HepG2 (cell line): Measurements from ENCODE around the gene TAPBP. TPM values are rescaled to one million over a fixed set of nuclear protein-coding genes. Genes with fewer than 3 reads are reported as not detected.

Source experiments
- ATAD3A ChIP-seq: sonication (generic); formaldehyde crosslinking; IDR thresholded peaks from 2 replicates; pipeline ENCODE4 v1.4.0; 2020; ENCODE audit warnings: missing genetic modification reagents
- BCLAF1 ChIP-seq: fragments of 450-650 bp; IDR thresholded peaks from 2 replicates; pipeline ENCODE4 v1.6.1; 2017; ENCODE audit warnings: mild to moderate bottlenecking
- HNRNPK ChIP-seq: fragments of 200-400 bp; formaldehyde crosslinking; IDR thresholded peaks from 2 replicates; pipeline ENCODE4 v1.6.1; 2018; ENCODE audit warnings: low read length, low read depth, moderate library complexity, mild to moderate bottlenecking; ENCODE audit not compliant: poor library complexity, severe bottlenecking
- HNRNPL ChIP-seq: fragments of 200-400 bp; formaldehyde crosslinking; IDR thresholded peaks from 2 replicates; pipeline ENCODE4 v1.6.1; 2017; ENCODE audit warnings: mild to moderate bottlenecking, low read depth, low read length
- MAX ChIP-seq: IDR thresholded peaks from 2 replicates; pipeline ENCODE4 v1.6.1; 2012; ENCODE audit warnings: inconsistent platforms
- PCBP2 ChIP-seq: fragments of 200-400 bp; formaldehyde crosslinking; optimal IDR thresholded peaks from 2 replicates; pipeline ENCODE3; 2018; ENCODE audit warnings: low read length, low read depth; ENCODE audit not compliant: poor library complexity, severe bottlenecking
- POLR2A ChIP-seq, 2 experiments: IDR thresholded peaks; 2 replicates each; pipeline ENCODE4 v1.6.1; 2011; ENCODE audit warnings: low read depth in 2 of 2, low read length in 2 of 2, mild to moderate bottlenecking in 1 of 2, moderate library complexity in 1 of 2; ENCODE audit not compliant: insufficient read depth in 1 of 2
- SIN3A ChIP-seq: IDR thresholded peaks from 2 replicates; pipeline ENCODE4 v1.6.1; 2011; ENCODE audit warnings: low read depth, mild to moderate bottlenecking, control low read depth, low read length, borderline replicate concordance
- TERF1 ChIP-seq: sonication (generic); formaldehyde crosslinking; IDR thresholded peaks from 2 replicates; pipeline ENCODE4 v1.8.0; 2022; ENCODE audit warnings: mild to moderate bottlenecking, missing genetic modification reagents, moderate library complexity
- ZNF451 ChIP-seq: sonication (generic); formaldehyde crosslinking; IDR thresholded peaks from 2 replicates; pipeline ENCODE4 v1.5.0; 2020; ENCODE audit warnings: mild to moderate bottlenecking, missing genetic modification reagents
- ZNF619 ChIP-seq: sonication (generic); formaldehyde crosslinking; IDR thresholded peaks from 2 replicates; pipeline ENCODE4 v1.4.0; 2020; ENCODE audit warnings: mild to moderate bottlenecking, missing genetic modification reagents
- polyA plus RNA-seq, 8 experiments: library from polyadenylated mRNA; depleted of rRNA in 3 of 8; stranded (reverse) in 7 of 8; unstranded in 1 of 8; fragments of >200 nt; fragmentation: Illumina TruSeq in 4 of 8; extraction: Trizol in 4 of 8; gene quantifications; 2 replicates each; pipeline versions ENCODE4 v1.2.1 to v1.2.3, GENCODE V29; 2011 to 2016; ENCODE audit warnings: low read depth in 4 of 8, missing spikeins in 1 of 8, mixed read lengths in 1 of 8; ENCODE audit not compliant: insufficient read depth in 1 of 8
- total RNA-seq, 5 experiments: library from RNA; depleted of rRNA; stranded (reverse); fragments of >200 nt; fragmentation: Illumina TruSeq; extraction: Trizol; gene quantifications; 2 replicates each; pipeline ENCODE4 v1.2.3, GENCODE V29; 2016; ENCODE audit warnings: low read depth in 1 of 5
- TF ChIP-seq, protein P1 (sequence below): IDR thresholded peaks from 2 replicates; pipeline ENCODE4 v1.6.1; 2016; ENCODE audit warnings: low read depth, control low read depth

The TAPBP gene
- total and polyA plus RNA-seq, 2 of the 13 experiments (the other 11 are each of a cell fraction or from before 2014, with no cell fraction given): 27.4 to 32.3 TPM

DNA sequence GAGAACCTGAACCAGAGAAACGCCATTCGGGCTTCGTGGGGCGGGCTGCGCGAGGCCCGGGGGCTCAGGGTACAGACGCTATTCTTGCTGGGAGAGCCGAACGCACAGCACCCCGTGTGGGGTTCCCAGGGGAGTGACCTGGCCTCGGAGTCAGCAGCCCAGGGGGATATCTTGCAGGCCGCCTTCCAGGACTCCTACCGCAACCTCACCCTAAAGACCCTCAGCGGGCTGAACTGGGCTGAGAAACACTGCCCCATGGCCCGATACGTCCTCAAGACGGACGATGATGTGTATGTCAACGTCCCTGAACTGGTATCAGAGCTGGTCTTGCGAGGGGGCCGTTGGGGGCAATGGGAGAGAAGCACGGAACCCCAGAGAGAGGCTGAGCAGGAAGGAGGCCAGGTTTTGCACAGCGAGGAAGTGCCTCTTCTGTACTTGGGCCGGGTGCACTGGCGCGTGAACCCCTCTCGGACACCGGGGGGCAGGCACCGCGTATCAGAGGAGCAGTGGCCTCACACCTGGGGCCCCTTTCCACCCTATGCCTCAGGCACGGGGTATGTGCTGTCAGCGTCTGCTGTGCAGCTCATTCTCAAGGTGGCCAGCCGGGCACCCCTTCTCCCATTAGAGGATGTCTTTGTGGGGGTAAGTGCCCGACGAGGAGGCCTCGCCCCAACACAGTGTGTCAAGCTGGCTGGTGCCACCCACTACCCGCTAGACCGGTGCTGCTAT lies 36.1 kb downstream of the TAPBP start (continued):
- TF ChIP-seq BCLAF1: no peak
- 0 out of 2 replicates have a peak, but pooled peaks have one; percentile 15 for TF ChIP-seq MAX
- no peak for TF ChIP-seq SIN3A
- TF ChIP-seq, protein P1, sequence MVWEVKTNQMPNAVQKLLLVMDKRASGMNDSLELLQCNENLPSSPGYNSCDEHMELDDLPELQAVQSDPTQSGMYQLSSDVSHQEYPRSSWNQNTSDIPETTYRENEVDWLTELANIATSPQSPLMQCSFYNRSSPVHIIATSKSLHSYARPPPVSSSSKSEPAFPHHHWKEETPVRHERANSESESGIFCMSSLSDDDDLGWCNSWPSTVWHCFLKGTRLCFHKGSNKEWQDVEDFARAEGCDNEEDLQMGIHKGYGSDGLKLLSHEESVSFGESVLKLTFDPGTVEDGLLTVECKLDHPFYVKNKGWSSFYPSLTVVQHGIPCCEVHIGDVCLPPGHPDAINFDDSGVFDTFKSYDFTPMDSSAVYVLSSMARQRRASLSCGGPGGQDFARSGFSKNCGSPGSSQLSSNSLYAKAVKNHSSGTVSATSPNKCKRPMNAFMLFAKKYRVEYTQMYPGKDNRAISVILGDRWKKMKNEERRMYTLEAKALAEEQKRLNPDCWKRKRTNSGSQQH (CRISPR knock-in tag): no peak
- TF ChIP-seq ATAD3A: no peak
- TF ChIP-seq HNRNPL: 0 out of 2 replicates have a peak, but pooled peaks have one; percentile 44
- TF ChIP-seq ZNF619 (CRISPR knock-in tag): no peak
- no peak for TF ChIP-seq TERF1
- TF ChIP-seq PCBP2: no peak
- TF ChIP-seq POLR2A (IDR thresholded peaks at IDR 0.05; ENCODE audit: insufficient read depth in 1 of 2, low read depth in 2 of 2, low read length in 2 of 2): peak in 1 of 2 experiments; percentile 44; a peak in 2 of 4 replicates
- no peak for TF ChIP-seq HNRNPK
- 0 out of 2 replicates have a peak, but pooled peaks have one; percentile 28 for TF ChIP-seq ZNF451 (CRISPR knock-in tag)
